OCI-LY1 (cell line): ENCODE measurements around the gene NFIA.

Source experiments
- H2AFZ ChIP-seq: fragments of 200-600 bp; sonication (generic), shearing (Covaris generic); 2 replicates; pipeline ENCODE4 v1.6.0; 2014; ENCODE audit warnings: antibody characterized with exemption, mild to moderate bottlenecking, low read length
- H3F3A ChIP-seq: fragments of 200-600 bp; sonication (generic), shearing (Covaris generic); 2 replicates; pipeline ENCODE4 v1.6.0; 2014; ENCODE audit warnings: mild to moderate bottlenecking, antibody characterized with exemption, low read length, moderate library complexity; ENCODE audit not compliant: insufficient read depth
- H3K27ac ChIP-seq: fragments of 200-600 bp; sonication (generic); 2 replicates; pipeline ENCODE4 v1.5.1; 2014; ENCODE audit warnings: low read length, mixed run types, mild to moderate bottlenecking, low read depth; ENCODE audit not compliant: poor library complexity, severe bottlenecking
- H3K27me3 ChIP-seq: fragments of 200-600 bp; sonication (generic); 2 replicates; pipeline ENCODE4 v1.6.0; 2014; ENCODE audit warnings: antibody characterized with exemption, mild to moderate bottlenecking, low read length, moderate library complexity; ENCODE audit not compliant: insufficient read depth
- H3K36me3 ChIP-seq: fragments of 200-600 bp; sonication (generic); 2 replicates; pipeline ENCODE4 v1.6.1; 2014; ENCODE audit warnings: mild to moderate bottlenecking, antibody characterized with exemption, low read length, moderate library complexity, mixed read lengths; ENCODE audit not compliant: insufficient read depth
- H3K4me1 ChIP-seq: fragments of 200-600 bp; sonication (generic); 2 replicates; pipeline ENCODE4 v1.5.1; 2014; ENCODE audit warnings: mild to moderate bottlenecking, low read length, moderate library complexity; ENCODE audit not compliant: insufficient read depth, severe bottlenecking
- H3K4me2 ChIP-seq: fragments of 200-600 bp; sonication (generic), shearing (Covaris generic); 2 replicates; pipeline ENCODE4 v1.6.1; 2014; ENCODE audit warnings: low read length
- H3K4me3 ChIP-seq: fragments of 200-600 bp; sonication (generic); 2 replicates; pipeline ENCODE4 v1.5.1; 2014; ENCODE audit warnings: low read length, low read depth, mild to moderate bottlenecking, mixed read lengths; ENCODE audit not compliant: poor library complexity, severe bottlenecking
- H3K79me2 ChIP-seq: fragments of 200-600 bp; shearing (Covaris generic); 2 replicates; pipeline ENCODE4 v1.6.1; 2016; ENCODE audit warnings: mixed run types, low read length, mixed read lengths; ENCODE audit not compliant: insufficient read depth
- H3K9ac ChIP-seq: fragments of 200-600 bp; sonication (generic), shearing (Covaris generic); 2 replicates; pipeline ENCODE4 v1.6.1; 2014; ENCODE audit warnings: mild to moderate bottlenecking, low read length, mixed read lengths
- H3K9me2 ChIP-seq: fragments of 200-600 bp; sonication (generic), shearing (Covaris generic); 2 replicates; pipeline ENCODE4 v1.6.1; 2014; ENCODE audit warnings: low read depth, mild to moderate bottlenecking, low read length, mixed read lengths
- H3K9me3 ChIP-seq: fragments of 200-600 bp; shearing (Covaris generic); 2 replicates; pipeline ENCODE4 v1.6.1; 2014; ENCODE audit warnings: low read length, mixed read lengths
- H4K20me1 ChIP-seq: fragments of 200-600 bp; sonication (generic), shearing (Covaris generic); 2 replicates; pipeline ENCODE4 v1.6.0; 2016; ENCODE audit warnings: mild to moderate bottlenecking, low read length; ENCODE audit not compliant: insufficient read depth
- CTCF ChIP-seq: fragments of 200-600 bp; sonication (generic), shearing (Covaris generic); IDR thresholded peaks from 2 replicates; pipeline ENCODE4 v1.5.1; 2017; ENCODE audit warnings: mild to moderate bottlenecking, antibody characterized with exemption, low read length, moderate library complexity, mixed read lengths
- EZH2 ChIP-seq: fragments of 200-600 bp; sonication (generic), shearing (Covaris generic); IDR thresholded peaks from 2 replicates; pipeline ENCODE4 v1.8.0; 2017; ENCODE audit warnings: borderline replicate concordance, mixed run types, mild to moderate bottlenecking, antibody characterized with exemption, low read length, moderate library complexity, mixed read lengths

NFIA gene

GRCh38 chr1:61377242-61377958 is 295.0 kb downstream of the NFIA start:
- no peak overlapping the region for H2AFZ ChIP-seq
- H4K20me1 ChIP-seq = no peaks in the 10 kb centered on the region
- H3K4me2 ChIP-seq = no peak overlapping the region
- H3K9me2 ChIP-seq = no peaks in the 10 kb centered on the region
- H3K9ac ChIP-seq = no peak overlapping the region
- TF ChIP-seq CTCF (no peak), EZH2 (no peak)
- no peak overlapping the region for H3K27ac ChIP-seq
- no peaks in the 10 kb centered on the region for H3K9me3 ChIP-seq
- no peaks in the 10 kb centered on the region for H3K27me3 ChIP-seq
- no peak overlapping the region for H3K4me3 ChIP-seq
- no peaks in the 10 kb centered on the region for H3K36me3 ChIP-seq
- no peaks in the 10 kb centered on the region for H3F3A ChIP-seq
- H3K79me2 ChIP-seq = no peaks in the 10 kb centered on the region
- no peaks in the 10 kb centered on the region for H3K4me1 ChIP-seq

- Histone ChIP-seq H3K4me1 (no peaks in the 10 kb centered on the region), H3K4me2 (no peak overlapping the region), H3K9me2 (no peaks in the 10 kb centered on the region), H3K27ac (no peak overlapping the region), H3K36me3 (0 out of 2 replicates have a peak, but pooled peaks cover 1% of the 10 kb centered on the region), H3K27me3 (no peaks in the 10 kb centered on the region), H3K4me3 (no peak overlapping the region), H2AFZ (no peak overlapping the region), H3K9me3 (no peaks in the 10 kb centered on the region), H3K9ac (no peak overlapping the region), H4K20me1 (no peaks in the 10 kb centered on the region), H3K79me2 (no peaks in the 10 kb centered on the region), H3F3A (no peaks in the 10 kb centered on the region)
- TF ChIP-seq CTCF (no peak), EZH2 (no peak)
These were observed 296.3 kb downstream of the NFIA start for GRCh38 chr1:61378494-61379180.

- no peak overlapping the region for H3K27ac ChIP-seq
- H2AFZ ChIP-seq = no peak overlapping the region
- no peak overlapping the region for H3K4me3 ChIP-seq
- H3K79me2 ChIP-seq = no peaks in the 10 kb centered on the region
- H3K9me3 ChIP-seq = no peaks in the 10 kb centered on the region
- no peaks in the 10 kb centered on the region for H3K27me3 ChIP-seq
- no peaks in the 10 kb centered on the region for H3K9me2 ChIP-seq
- no peak overlapping the region for H3K9ac ChIP-seq
- no peaks in the 10 kb centered on the region for H3F3A ChIP-seq
- H4K20me1 ChIP-seq = no peaks in the 10 kb centered on the region
- no peak overlapping the region for H3K4me2 ChIP-seq
- TF ChIP-seq EZH2 (no peak), CTCF (no peak)
- H3K36me3 ChIP-seq = 0 out of 2 replicates have a peak, but pooled peaks cover 3% of the 10 kb centered on the region
- H3K4me1 ChIP-seq = no peaks in the 10 kb centered on the region
These were observed 297.3 kb downstream of the NFIA start for GRCh38 chr1:61379693-61380092.
